CD4-positive, CD25-positive, alpha-beta regulatory T cell (primary cell): ENCODE results near the gene HOXB2. TPM values are rescaled to one million over a fixed set of nuclear protein-coding genes. Genes with fewer than 3 reads are reported as not detected.

Source experiments
- ATAC-seq, 2 donors: fragments of 150-1000 bp; cut with Tn5 transposase; one replicate each; pipeline ENCODE4 v1.10.0; 2021; ENCODE audit warnings: low read depth in 2 of 2, moderate number of reproducible peaks in 2 of 2, moderate library complexity in 1 of 2
- DNase-seq, 3 donors: peaks; one replicate each; pipeline versions ENCODE4 v3.0.0 to v3.0.0-alpha.2; 2012 to 2022; ENCODE audit warnings: mixed read lengths in 1 of 3
- H3K27ac ChIP-seq: one replicate; pipeline ENCODE4 v1.7.0; 2013; ENCODE audit warnings: mild to moderate bottlenecking, low read length; ENCODE audit not compliant: insufficient read depth, poor library complexity, severe bottlenecking
- H3K27me3 ChIP-seq: one replicate; pipeline ENCODE4 v1.7.0; 2013; ENCODE audit warnings: low read length; ENCODE audit not compliant: control insufficient read depth, insufficient read depth
- H3K36me3 ChIP-seq: one replicate; pipeline ENCODE4 v1.7.0; 2013; ENCODE audit warnings: mild to moderate bottlenecking, low read length, moderate library complexity; ENCODE audit not compliant: control insufficient read depth, insufficient read depth
- H3K4me1 ChIP-seq: 2 replicates; pipeline ENCODE4 v1.7.0; 2013; ENCODE audit warnings: mild to moderate bottlenecking, low read length; ENCODE audit not compliant: insufficient read depth, control insufficient read depth, poor library complexity, severe bottlenecking
- H3K4me3 ChIP-seq: one replicate; pipeline ENCODE4 v1.7.0; 2013; ENCODE audit warnings: low read depth, mild to moderate bottlenecking, low read length, moderate library complexity
- H3K9me3 ChIP-seq, 2 experiments: 1 replicate in 1 of 2; 2 replicates in 1 of 2; pipeline ENCODE4 v1.7.0; 2013; ENCODE audit warnings: low read length in 2 of 2, mild to moderate bottlenecking in 1 of 2, moderate library complexity in 1 of 2; ENCODE audit not compliant: control insufficient read depth in 2 of 2
- H3K27ac Mint-ChIP-seq, 3 donors: one replicate each; pipeline ENCODE4 v1.8.0; 2020 to 2022; ENCODE audit warnings: mild to moderate bottlenecking in 3 of 3, mixed read lengths in 3 of 3, moderate library complexity in 2 of 3
- H3K27me3 Mint-ChIP-seq: one replicate; pipeline ENCODE4 v1.8.0; 2022; ENCODE audit warnings: mild to moderate bottlenecking, mixed read lengths
- H3K36me3 Mint-ChIP-seq: one replicate; pipeline ENCODE4 v1.8.0; 2020; ENCODE audit warnings: mixed read lengths
- H3K4me1 Mint-ChIP-seq, 4 donors: one replicate each; pipeline ENCODE4 v1.8.0; 2020 to 2022; ENCODE audit warnings: mixed read lengths in 4 of 4, mild to moderate bottlenecking in 1 of 4
- H3K4me3 Mint-ChIP-seq, 4 donors: one replicate each; pipeline ENCODE4 v1.8.0; 2020 to 2022; ENCODE audit warnings: mild to moderate bottlenecking in 4 of 4, mixed read lengths in 4 of 4, moderate library complexity in 3 of 4
- H3K9me3 Mint-ChIP-seq, 7 donors: one replicate each; pipeline ENCODE4 v1.8.0; 2020 to 2022; ENCODE audit warnings: mixed read lengths in 7 of 7, mild to moderate bottlenecking in 3 of 7, moderate library complexity in 2 of 7
- polyA plus RNA-seq, 4 donors: library from polyadenylated mRNA; unstranded; fragments of 300-500 nt; fragmentation: Illumina TruSeq; gene quantifications; one replicate each; pipeline ENCODE4 v1.2.3, GENCODE V29; 2021
- total RNA-seq: library from RNA; stranded (reverse); gene quantifications from one replicate; pipeline ENCODE4 v1.2.3, GENCODE V29; 2022

Gene HOXB2
- total and polyA plus RNA-seq, 5 donors from 2014 or later, result 19.1 to 42.4 (median 31.1) TPM

GRCh38 chr17:48542698-48543106 is 2.2 kb downstream of the HOXB2 start:
- peaks cover 3% of the 10 kb centered on the region for H3K27me3 ChIP-seq
- peaks cover 49% of the 10 kb centered on the region for H3K4me1 ChIP-seq
- H3K9me3 ChIP-seq, result no peaks in the 10 kb centered on the region
- H3K36me3 ChIP-seq, result no peaks in the 10 kb centered on the region
- Mint-ChIP-seq H3K27me3 (peaks cover 52% of the 10 kb centered on the region), H3K36me3 (peaks cover 11% of the 10 kb centered on the region), H3K4me3 (peak overlapping the region; percentile 98 to 99 (median 98)), H3K27ac (peak overlapping the region; percentile 94 to 97 (median 95)), H3K4me1 (peaks cover 10 to 54% (median 23%) of the 10 kb centered on the region in 4 donors), H3K9me3 (no peaks in the 10 kb centered on the region)
- DNase-seq (no peak), ATAC-seq (no peak)
- H3K27ac ChIP-seq, result peak overlapping the region; percentile 86
- H3K4me3 ChIP-seq, result peak overlapping the region; percentile 86

- Mint-ChIP-seq H3K27ac (peak overlapping the region; percentile 97 to 100 (median 99)), H3K9me3 (no peaks in the 10 kb centered on the region), H3K4me3 (peak overlapping the region; percentile 96 to 99 (median 98)), H3K27me3 (peaks cover 56% of the 10 kb centered on the region), H3K36me3 (peaks cover 11% of the 10 kb centered on the region), H3K4me1 (peaks cover 6 to 49% (median 17%) of the 10 kb centered on the region in 4 donors)
- ATAC-seq, result no peak
- Histone ChIP-seq H3K36me3 (no peaks in the 10 kb centered on the region), H3K9me3 (no peaks in the 10 kb centered on the region), H3K4me1 (peaks cover 44% of the 10 kb centered on the region), H3K27ac (peak overlapping the region; percentile 86), H3K27me3 (peaks cover 3% of the 10 kb centered on the region), H3K4me3 (peak overlapping the region; percentile 86)
- DNase-seq, result peak in 2 of 3 donors; percentile 28 to 49
Observed at GRCh38 chr17:48542114-48542656, 2.7 kb downstream of the HOXB2 start.

GRCh38 chr17:48541577-48542113 is 3.3 kb downstream of the HOXB2 start:
- peak in 1 of 2 donors; percentile 35 for ATAC-seq
- H3K9me3 Mint-ChIP-seq, result no peaks in the 10 kb centered on the region
- Histone ChIP-seq H3K36me3 (no peaks in the 10 kb centered on the region), H3K4me1 (peaks cover 39% of the 10 kb centered on the region), H3K27ac (peak overlapping the region; percentile 86), H3K9me3 (no peaks in the 10 kb centered on the region), H3K4me3 (peak overlapping the region; percentile 86), H3K27me3 (peaks cover 3% of the 10 kb centered on the region)
- H3K27ac Mint-ChIP-seq, result peak overlapping the region; percentile 97 to 100 (median 99)
- peaks cover 11% of the 10 kb centered on the region for H3K36me3 Mint-ChIP-seq
- H3K27me3 Mint-ChIP-seq, result peaks cover 55% of the 10 kb centered on the region
- DNase-seq, result peak; percentile 30 to 55 (median 52)
- peaks cover 4 to 45% (median 16%) of the 10 kb centered on the region in 4 donors for H3K4me1 Mint-ChIP-seq
- peak overlapping the region; percentile 96 to 99 (median 98) for H3K4me3 Mint-ChIP-seq

GRCh38 chr17:48541036-48541576 is 3.8 kb downstream of the HOXB2 start:
- peaks cover 49% of the 10 kb centered on the region for H3K27me3 Mint-ChIP-seq
- peaks cover 11% of the 10 kb centered on the region for H3K36me3 Mint-ChIP-seq
- ATAC-seq (no peak), DNase-seq (peak in 2 of 3 donors; percentile 18 to 29)
- peaks cover 4 to 40% (median 13%) of the 10 kb centered on the region in 4 donors for H3K4me1 Mint-ChIP-seq
- H3K27ac Mint-ChIP-seq, result peak overlapping the region; percentile 97 to 100 (median 99)
- Histone ChIP-seq H3K36me3 (no peaks in the 10 kb centered on the region), H3K4me3 (peak overlapping the region; percentile 80), H3K27me3 (peaks cover 3% of the 10 kb centered on the region), H3K27ac (peak overlapping the region; percentile 86), H3K9me3 (no peaks in the 10 kb centered on the region), H3K4me1 (peaks cover 34% of the 10 kb centered on the region)
- peak overlapping the region; percentile 96 to 99 (median 98) for H3K4me3 Mint-ChIP-seq
- H3K9me3 Mint-ChIP-seq, result no peaks in the 10 kb centered on the region

GRCh38 chr17:48540213-48540612 is 4.7 kb downstream of the HOXB2 start:
- Histone ChIP-seq H3K27ac (peak overlapping the region; percentile 86), H3K9me3 (no peaks in the 10 kb centered on the region), H3K4me1 (peaks cover 25% of the 10 kb centered on the region), H3K4me3 (peak overlapping the region; percentile 80), H3K36me3 (no peaks in the 10 kb centered on the region), H3K27me3 (no peaks in the 10 kb centered on the region)
- Mint-ChIP-seq H3K4me1 (peaks cover 4 to 32% (median 9%) of the 10 kb centered on the region in 4 donors), H3K27me3 (peaks cover 42% of the 10 kb centered on the region), H3K27ac (peak overlapping the region; percentile 55 to 86 (median 64)), H3K4me3 (peak overlapping the region; percentile 11 to 75 (median 67)), H3K9me3 (no peaks in the 10 kb centered on the region), H3K36me3 (peaks cover 11% of the 10 kb centered on the region)
- DNase-seq (no peak), ATAC-seq (no peak)

- H3K36me3 Mint-ChIP-seq, result peaks cover 11% of the 10 kb centered on the region
- Histone ChIP-seq H3K4me3 (no peak overlapping the region), H3K9me3 (no peaks in the 10 kb centered on the region), H3K4me1 (peaks cover 16% of the 10 kb centered on the region), H3K36me3 (no peaks in the 10 kb centered on the region), H3K27ac (no peak overlapping the region), H3K27me3 (no peaks in the 10 kb centered on the region)
- ATAC-seq, result no peak
- H3K4me3 Mint-ChIP-seq, result peak overlapping the region in 1 of 4 donors; percentile 15
- H3K9me3 Mint-ChIP-seq, result peaks cover 0 to 2% (median 0%) of the 10 kb centered on the region in 7 donors
- peaks cover 4 to 26% (median 8%) of the 10 kb centered on the region in 4 donors for H3K4me1 Mint-ChIP-seq
- no peak for DNase-seq
- H3K27ac Mint-ChIP-seq, result peak overlapping the region in 1 of 3 donors; percentile 7
- H3K27me3 Mint-ChIP-seq, result peaks cover 35% of the 10 kb centered on the region
Observed at GRCh38 chr17:48539177-48539576, 5.7 kb downstream of the HOXB2 start.

- ATAC-seq, result no peak
- Mint-ChIP-seq H3K36me3 (peaks cover 4% of the 10 kb centered on the region), H3K9me3 (peaks cover 0 to 2% (median 0%) of the 10 kb centered on the region in 7 donors), H3K4me1 (peaks cover 0 to 19% (median 6%) of the 10 kb centered on the region in 4 donors), H3K27me3 (peaks cover 29% of the 10 kb centered on the region), H3K4me3 (peak overlapping the region in 1 of 4 donors; percentile 51), H3K27ac (peak overlapping the region in 1 of 3 donors; percentile 32)
- Histone ChIP-seq H3K27ac (no peak overlapping the region), H3K27me3 (no peaks in the 10 kb centered on the region), H3K36me3 (no peaks in the 10 kb centered on the region), H3K4me1 (peaks cover 11% of the 10 kb centered on the region), H3K4me3 (no peak overlapping the region), H3K9me3 (no peaks in the 10 kb centered on the region)
- no peak for DNase-seq
Observed at GRCh38 chr17:48537316-48537715, 7.6 kb downstream of the HOXB2 start.
